Suprapubic skin (tissue), 4 donors: ENCODE results near the gene BCL6B. TPM values are rescaled to one million over a fixed set of nuclear protein-coding genes. Genes with fewer than 3 reads are reported as not detected.
A peak's percentile ranks its signal among the peaks of the same experiment; 100 is the strongest.

Experiments
- DNase-seq, 2 donors: peaks; one replicate each; pipeline ENCODE4 v3.0.0-alpha.2; 2019; ENCODE audit warnings: low spot score in 2 of 2
- H3K27ac ChIP-seq: fragments of 200-600 bp; sonication (generic); one replicate; pipeline ENCODE4 v1.5.1; 2019
- H3K27me3 ChIP-seq: fragments of 200-600 bp; sonication (generic); one replicate; pipeline ENCODE4 v1.5.1; 2019
- H3K36me3 ChIP-seq: fragments of 200-600 bp; sonication (generic); one replicate; pipeline ENCODE4 v1.5.1; 2019
- H3K4me1 ChIP-seq: fragments of 200-600 bp; sonication (generic); one replicate; pipeline ENCODE4 v1.5.1; 2019
- H3K4me3 ChIP-seq: fragments of 200-600 bp; sonication (generic); one replicate; pipeline ENCODE4 v1.5.1; 2019; ENCODE audit warnings: mild to moderate bottlenecking
- H3K9me3 ChIP-seq: fragments of 200-600 bp; sonication (generic); one replicate; pipeline ENCODE4 v1.5.1; 2019
- EP300 ChIP-seq: sonication (generic); formaldehyde crosslinking; IDR thresholded peaks from one replicate; pipeline ENCODE4 v1.6.1; 2017; ENCODE audit warnings: antibody characterized with exemption
- POLR2A ChIP-seq, 2 donors: fragments of 450-650 bp; IDR thresholded peaks; one replicate each; pipeline ENCODE4 v1.6.1; 2017; ENCODE audit warnings: antibody characterized with exemption in 2 of 2, mild to moderate bottlenecking in 2 of 2, moderate library complexity in 2 of 2
- POLR2AphosphoS5 ChIP-seq, 3 donors: sonication (generic); formaldehyde crosslinking; IDR thresholded peaks; one replicate each; pipeline ENCODE4 v1.6.1; 2017; ENCODE audit warnings: antibody characterized with exemption in 3 of 3
- WGBS: methylation state at CpG from one replicate; pipeline ENCODE4 v1.1.5; 2018; 5-methylcytosine and 5-hydroxymethylcytosine counted together
- total RNA-seq, 4 donors: library from RNA; depleted of rRNA; stranded (reverse); fragments of >200 nt; gene quantifications; one replicate each; pipeline ENCODE4 v1.1.0, GENCODE V29; 2016
- TF ChIP-seq, protein P1 (sequence below), 2 donors: fragments of 200-600 bp in 1 of 2; fragments of 450-650 bp in 1 of 2; sonication (generic) in 1 of 2; IDR thresholded peaks; one replicate each; pipeline ENCODE4 v1.5.1; 2016 to 2019; ENCODE audit warnings: antibody characterized with exemption in 2 of 2, mild to moderate bottlenecking in 1 of 2, moderate library complexity in 1 of 2

Gene BCL6B
- total RNA-seq, 4 donors from 2014 or later: 1.6 to 3.1 (median 1.8) TPM

DNA sequence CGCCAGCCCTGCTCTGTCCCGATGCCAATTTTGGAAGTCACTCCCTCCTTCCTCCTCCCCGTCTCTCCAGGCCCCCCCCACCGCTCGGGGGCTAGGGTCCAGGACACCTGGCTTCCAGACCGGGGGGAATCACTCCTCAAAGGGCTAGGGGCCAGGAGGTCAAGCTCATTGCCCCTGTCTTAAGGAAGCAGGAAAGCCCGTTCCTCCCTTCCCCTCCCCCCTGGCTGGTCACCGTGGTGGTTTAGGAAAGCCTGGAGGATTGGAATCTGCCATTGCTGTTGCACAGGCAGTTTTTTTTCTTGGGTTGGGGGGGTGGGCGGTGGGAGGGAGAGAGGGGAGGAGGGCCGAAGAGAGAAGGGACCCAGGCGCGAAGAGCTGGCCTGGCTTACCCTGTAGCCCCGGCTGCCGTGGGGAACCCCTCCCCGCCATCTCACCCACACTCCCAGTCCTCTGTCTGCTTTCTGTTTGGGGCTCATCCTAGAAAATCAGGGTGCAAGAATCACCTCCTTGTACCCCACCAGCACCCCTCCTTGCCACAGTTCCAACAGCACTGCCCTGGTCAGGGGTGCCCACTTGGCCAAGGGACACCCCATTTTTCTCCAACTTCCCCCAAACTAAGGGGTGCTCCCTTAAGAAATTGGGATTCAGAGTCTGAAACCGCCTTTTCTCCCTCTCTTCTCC lies 2.9 kb upstream of the BCL6B start:
- WGBS: 7% methylated on average over 15 of the region's 16 CpGs
- Histone ChIP-seq H3K27ac (peak overlapping the region; percentile 85), H3K9me3 (no peaks in the 10 kb centered on the region), H3K27me3 (no peaks in the 10 kb centered on the region), H3K4me3 (peak overlapping the region; percentile 46), H3K4me1 (peaks cover 79% of the 10 kb centered on the region), H3K36me3 (peaks cover 6% of the 10 kb centered on the region)
- no peak for DNase-seq
- TF ChIP-seq, protein P1, sequence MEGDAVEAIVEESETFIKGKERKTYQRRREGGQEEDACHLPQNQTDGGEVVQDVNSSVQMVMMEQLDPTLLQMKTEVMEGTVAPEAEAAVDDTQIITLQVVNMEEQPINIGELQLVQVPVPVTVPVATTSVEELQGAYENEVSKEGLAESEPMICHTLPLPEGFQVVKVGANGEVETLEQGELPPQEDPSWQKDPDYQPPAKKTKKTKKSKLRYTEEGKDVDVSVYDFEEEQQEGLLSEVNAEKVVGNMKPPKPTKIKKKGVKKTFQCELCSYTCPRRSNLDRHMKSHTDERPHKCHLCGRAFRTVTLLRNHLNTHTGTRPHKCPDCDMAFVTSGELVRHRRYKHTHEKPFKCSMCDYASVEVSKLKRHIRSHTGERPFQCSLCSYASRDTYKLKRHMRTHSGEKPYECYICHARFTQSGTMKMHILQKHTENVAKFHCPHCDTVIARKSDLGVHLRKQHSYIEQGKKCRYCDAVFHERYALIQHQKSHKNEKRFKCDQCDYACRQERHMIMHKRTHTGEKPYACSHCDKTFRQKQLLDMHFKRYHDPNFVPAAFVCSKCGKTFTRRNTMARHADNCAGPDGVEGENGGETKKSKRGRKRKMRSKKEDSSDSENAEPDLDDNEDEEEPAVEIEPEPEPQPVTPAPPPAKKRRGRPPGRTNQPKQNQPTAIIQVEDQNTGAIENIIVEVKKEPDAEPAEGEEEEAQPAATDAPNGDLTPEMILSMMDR (IDR thresholded peaks at IDR 0.05): no peak
- TF ChIP-seq POLR2A (IDR thresholded peaks at IDR 0.05): no peak
- TF ChIP-seq POLR2AphosphoS5 (IDR thresholded peaks at IDR 0.05): no peak
- no peak for TF ChIP-seq EP300

DNA sequence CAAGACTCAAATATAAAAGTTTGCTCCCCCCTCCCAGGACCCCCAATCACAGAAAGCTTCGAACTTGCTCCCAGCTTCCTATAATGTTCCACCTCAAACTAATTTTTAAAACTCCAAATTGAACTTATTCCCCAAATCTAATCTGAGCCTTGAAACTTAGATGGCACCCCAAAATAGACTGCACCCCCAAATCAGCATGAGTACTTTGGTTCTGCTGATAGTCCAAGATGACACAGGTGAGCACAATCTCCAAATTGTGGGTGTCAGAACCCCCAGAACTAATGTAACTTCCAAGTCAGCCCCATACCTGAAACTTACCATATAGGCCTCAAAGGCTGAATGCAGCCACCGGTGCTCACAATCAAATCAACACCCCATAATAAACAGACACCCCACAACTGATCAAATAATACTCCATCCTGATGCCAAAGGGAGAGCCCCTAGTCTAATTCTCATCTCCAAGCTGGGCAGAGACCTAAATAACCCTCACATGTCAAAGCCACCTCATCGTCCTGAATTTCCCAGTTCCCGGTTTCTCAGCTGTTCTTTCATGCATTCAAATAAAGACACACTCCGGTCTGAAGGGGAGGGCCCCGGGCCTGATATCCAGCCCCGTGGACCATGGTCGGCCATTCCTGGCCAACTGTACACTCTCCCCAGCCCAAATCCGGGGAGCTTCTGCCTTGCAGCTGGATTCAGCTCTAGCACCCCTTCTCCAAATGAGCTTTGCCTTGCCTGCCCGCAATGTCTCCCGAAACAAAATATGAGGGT lies 1.8 kb upstream of the BCL6B start:
- peaks cover 6% of the 10 kb centered on the region for H3K36me3 ChIP-seq
- peak overlapping the region; percentile 44 for H3K4me3 ChIP-seq
- no peaks in the 10 kb centered on the region for H3K9me3 ChIP-seq
- WGBS: 51% methylated on average over 11 of the region's 11 CpGs
- peaks cover 68% of the 10 kb centered on the region for H3K4me1 ChIP-seq
- no peak for DNase-seq
- peak overlapping the region; percentile 86 for H3K27ac ChIP-seq
- no peak for TF ChIP-seq POLR2AphosphoS5 (IDR thresholded peaks at IDR 0.05)
- TF ChIP-seq POLR2A (IDR thresholded peaks at IDR 0.05): no peak
- no peak for TF ChIP-seq EP300
- TF ChIP-seq, protein P1 (IDR thresholded peaks at IDR 0.05): no peak
- no peaks in the 10 kb centered on the region for H3K27me3 ChIP-seq

DNA sequence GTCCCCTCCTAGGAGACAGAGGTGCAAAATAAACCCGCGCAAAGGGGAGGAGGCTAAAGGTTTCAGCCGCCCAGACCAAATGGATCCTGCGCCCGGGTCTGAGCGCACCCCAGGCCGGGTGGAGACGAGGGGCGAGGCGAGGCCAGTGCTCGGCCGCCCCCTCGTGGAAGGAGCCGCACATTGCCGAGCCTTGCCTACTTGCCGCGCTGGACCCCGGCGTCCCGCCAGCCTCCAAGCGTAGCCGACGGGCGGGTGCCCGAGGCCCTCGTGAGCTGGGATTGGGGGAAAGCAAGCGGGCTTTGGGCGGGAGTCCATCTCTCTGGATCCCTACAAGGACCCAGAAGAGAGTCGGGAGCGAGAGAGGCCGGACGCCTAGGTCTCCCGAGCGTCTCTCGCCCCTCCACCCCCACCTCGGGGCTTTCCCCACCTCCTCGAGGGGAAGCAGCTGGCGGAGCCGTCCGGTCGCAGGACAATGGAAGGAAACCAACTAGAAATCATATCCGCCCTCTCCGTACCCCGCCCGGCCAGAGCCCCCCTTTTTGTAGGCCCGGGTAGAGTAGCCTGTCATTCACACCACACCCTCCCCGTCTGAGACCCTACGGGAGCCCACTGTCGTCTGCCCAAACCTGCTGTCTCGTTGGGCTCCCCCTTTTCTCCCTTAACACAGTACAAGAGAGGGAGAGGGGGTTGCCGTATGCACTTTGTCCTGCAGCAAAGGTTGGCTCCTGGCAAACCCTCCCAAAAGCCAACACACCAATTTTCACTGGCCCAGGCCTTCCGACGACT lies 664 bp upstream of the BCL6B start:
- peak; percentile 91 for DNase-seq
- 4% methylated on average over 27 of the region's 53 CpGs for WGBS
- TF ChIP-seq POLR2AphosphoS5 (IDR thresholded peaks at IDR 0.05): peak in 1 of 3 donors; percentile 27
- TF ChIP-seq, protein P1 (IDR thresholded peaks at IDR 0.05): peak; percentile 70 to 99
- TF ChIP-seq POLR2A (IDR thresholded peaks at IDR 0.05): no peak
- peak overlapping the region; percentile 44 for H3K4me3 ChIP-seq
- H3K4me1 ChIP-seq: peaks cover 57% of the 10 kb centered on the region
- no peaks in the 10 kb centered on the region for H3K9me3 ChIP-seq
- H3K27ac ChIP-seq: peak overlapping the region; percentile 86
- H3K36me3 ChIP-seq: no peaks in the 10 kb centered on the region
- H3K27me3 ChIP-seq: no peaks in the 10 kb centered on the region

DNA sequence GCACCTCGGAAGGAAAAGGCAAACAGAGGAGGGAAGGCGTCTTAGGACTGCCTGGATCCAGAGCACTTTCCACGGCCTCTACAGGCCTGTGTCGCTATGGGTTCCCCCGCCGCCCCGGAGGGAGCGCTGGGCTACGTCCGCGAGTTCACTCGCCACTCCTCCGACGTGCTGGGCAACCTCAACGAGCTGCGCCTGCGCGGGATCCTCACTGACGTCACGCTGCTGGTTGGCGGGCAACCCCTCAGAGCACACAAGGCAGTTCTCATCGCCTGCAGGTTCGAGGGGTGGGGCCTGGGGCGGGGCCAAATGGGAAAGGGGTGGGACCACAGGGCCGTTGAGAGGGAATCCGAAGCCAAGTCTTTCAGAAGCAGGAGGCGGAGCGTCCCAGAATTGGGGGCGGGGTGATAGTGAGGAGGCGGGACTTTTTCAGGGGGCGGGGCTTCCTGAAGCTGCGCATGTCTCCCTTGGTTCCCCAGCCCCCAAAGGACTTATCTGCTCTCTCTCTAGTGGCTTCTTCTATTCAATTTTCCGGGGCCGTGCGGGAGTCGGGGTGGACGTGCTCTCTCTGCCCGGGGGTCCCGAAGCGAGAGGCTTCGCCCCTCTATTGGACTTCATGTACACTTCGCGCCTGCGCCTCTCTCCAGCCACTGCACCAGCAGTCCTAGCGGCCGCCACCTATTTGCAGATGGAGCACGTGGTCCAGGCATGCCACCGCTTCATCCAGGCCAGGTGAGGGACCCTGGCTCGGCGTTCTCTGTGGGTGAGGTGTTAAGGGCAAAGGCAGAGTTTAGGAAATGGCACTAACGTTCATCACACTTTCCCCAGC lies 939 bp downstream of the BCL6B start:
- peaks cover 42% of the 10 kb centered on the region for H3K4me1 ChIP-seq
- peak overlapping the region; percentile 86 for H3K27ac ChIP-seq
- no peaks in the 10 kb centered on the region for H3K36me3 ChIP-seq
- no peaks in the 10 kb centered on the region for H3K27me3 ChIP-seq
- H3K9me3 ChIP-seq: no peaks in the 10 kb centered on the region
- TF ChIP-seq POLR2AphosphoS5 (IDR thresholded peaks at IDR 0.05) (peak in 1 of 3 donors; percentile 43), POLR2A (IDR thresholded peaks at IDR 0.05) (peak in 1 of 2 donors; percentile 60), EP300 (no peak)
- TF ChIP-seq, protein P1 (IDR thresholded peaks at IDR 0.05): no peak
- peak overlapping the region; percentile 44 for H3K4me3 ChIP-seq
- 34% methylated on average over 49 of the region's 51 CpGs for WGBS
- DNase-seq: peak; percentile 96 to 99
